ENCODE data around the gene CA12. TPM values are rescaled to one million over a fixed set of nuclear protein-coding genes. Genes with fewer than 3 reads are reported as not detected.

Gene CA12
- total and polyA plus RNA-seq, 2 donors (not counting 3 experiments of a cell fraction or from before 2014, with no cell fraction given), result 1.1 to 5.9 TPM

- intact Hi-C loops (cut with micrococcal nuclease), result no loop called here
- H3K27me3 ChIP-seq (ENCODE audit: control insufficient read depth in 2 of 2, insufficient read depth in 2 of 2, low read length in 2 of 2), result peaks cover 0 to 2% of the 10 kb centered on the region in 2 experiments
- FAIRE-seq (no peak), DNase-seq (ENCODE audit: low read depth, low spot score) (no peak)
- TF ChIP-seq MYC (IDR thresholded peaks at IDR 0.05; ENCODE audit: low read depth, low read length) (no peak), EZH2 (IDR thresholded peaks at IDR 0.05; ENCODE audit: borderline replicate concordance, low read depth, low read length, severe bottlenecking) (no peak), FOS (IDR thresholded peaks at IDR 0.05; ENCODE audit: borderline replicate concordance, insufficient read depth, low read length) (no peak), CTCF (IDR thresholded peaks at IDR 0.05; ENCODE audit: extremely low read depth in 1 of 2, insufficient read depth in 1 of 2, low read depth in 1 of 2, low read length in 2 of 2) (no peak), MAX (IDR thresholded peaks at IDR 0.05; ENCODE audit: insufficient read depth, insufficient read length) (no peak), GATA2 (IDR thresholded peaks at IDR 0.05; ENCODE audit: insufficient read depth, insufficient read length, low read depth, low read length) (no peak), POLR2AphosphoS5 (IDR thresholded peaks at IDR 0.05; ENCODE audit: insufficient read depth, low read depth, low read length) (no peak), POLR2A (IDR thresholded peaks at IDR 0.05; ENCODE audit: low read depth, low read length) (no peak), JUN (IDR thresholded peaks at IDR 0.05; ENCODE audit: borderline replicate concordance, insufficient read depth, insufficient read length, low read depth) (no peak)
- no peaks in the 10 kb centered on the region for H3K9me3 ChIP-seq (replicated peaks; ENCODE audit: control insufficient read depth, insufficient read depth, low read length)
- peaks cover 10% of the 10 kb centered on the region for H3K4me1 ChIP-seq (ENCODE audit: control insufficient read depth, extremely low read depth, insufficient read depth, low read length)
- no peak overlapping the region for H3K27ac ChIP-seq (ENCODE audit: insufficient read depth, low read depth, low read length)
- dilution Hi-C loops (cut with MboI; ENCODE audit: extremely low pct_ligation_motif_present, low sequenced_read_pairs), result no loop called here
- no peaks in the 10 kb centered on the region for H4K20me1 ChIP-seq (replicated peaks; ENCODE audit: control insufficient read depth, extremely low read depth, insufficient read depth, low read length)
- no peak overlapping the region for H3K4me2 ChIP-seq (ENCODE audit: insufficient read depth, low read length)
- H2AFZ ChIP-seq (ENCODE audit: low read depth, low read length), result no peak overlapping the region
- CTCF ChIA-PET, result interaction anchor here (0.9 to 1.2 kb wide), 4 partner anchors 11 to 67 kb away, joined by 3 to 5 read pairs (median 3); no protein-coding TSS in a partner anchor
- no peaks in the 10 kb centered on the region for H3K79me2 ChIP-seq (ENCODE audit: control insufficient read depth, insufficient read depth, low read length)
- BruUV-seq (replicated peaks), result no TSS peak
- H3K9ac ChIP-seq (replicated peaks; ENCODE audit: extremely low read depth, insufficient read depth, low read length), result no peak overlapping the region
- POLR2A ChIA-PET, result no interaction called here
- no peaks in the 10 kb centered on the region for H3K9me1 ChIP-seq (replicated peaks; ENCODE audit: control insufficient read depth, extremely low read depth, insufficient read depth, low read length)
- no peak overlapping the region for H3K4me3 ChIP-seq (replicated peaks in 1 of 3; ENCODE audit: insufficient read depth in 1 of 3, low read depth in 1 of 3, low read length in 3 of 3)
- H3K36me3 ChIP-seq (ENCODE audit: control insufficient read depth in 2 of 2, extremely low read depth in 1 of 2, insufficient read depth in 2 of 2, low read length in 2 of 2), result no peaks in the 10 kb centered on the region
These were observed 46.0 kb downstream of the CA12 start for GRCh38 chr15:63335543-63336240.

Measured in endothelial cell of umbilical vein (primary cell).